Right cardiac atrium (tissue), 5 donors: ENCODE data around the gene TFCP2L1. TPM values are rescaled to one million over a fixed set of nuclear protein-coding genes. Genes with fewer than 3 reads are reported as not detected.
"Not testable (repeated sequence)": the region's sequence is repeated elsewhere in the genome, so short reads cannot be mapped to it uniquely, and the experiment has no call there.

Experiments
- ATAC-seq, 2 donors: fragments of 200-7000 bp; cut with Tn5 transposase; one replicate each; pipeline versions ENCODE4 v1.8.0 to v1.9.1; 2020; ENCODE audit warnings: moderate library complexity in 2 of 2, mild to moderate bottlenecking in 1 of 2
- DNase-seq, 3 donors: peaks; one replicate each; pipeline ENCODE4 v3.0.0-alpha.2; 2020
- H3K27ac ChIP-seq: one replicate; pipeline ENCODE4 v1.5.1; 2013; ENCODE audit warnings: mild to moderate bottlenecking, low read length, control low read depth, moderate library complexity
- H3K27me3 ChIP-seq: one replicate; pipeline ENCODE4 v1.6.1; 2013; ENCODE audit not compliant: control insufficient read depth, insufficient read depth
- H3K4me1 ChIP-seq: one replicate; pipeline ENCODE4 v1.6.1; 2013; ENCODE audit warnings: low read length; ENCODE audit not compliant: control insufficient read depth, insufficient read depth
- H3K4me3 ChIP-seq: one replicate; pipeline ENCODE4 v1.5.1; 2013; ENCODE audit warnings: low read length, control low read depth
- H3K9me3 ChIP-seq: one replicate; pipeline ENCODE4 v1.6.1; 2013; ENCODE audit warnings: low read length; ENCODE audit not compliant: control insufficient read depth
- whole genome bisulfite sequencing: extraction: QIAGEN DNeasy Blood & Tissue Kit; methylation state at CpG from one replicate; pipeline ENCODE4 v1.1.7; 2013; 5-methylcytosine and 5-hydroxymethylcytosine counted together
- intact Hi-C, 4 donors: fragments of 100-400 bp; cut with DNase I; formaldehyde crosslinking; loops; one replicate each; pipeline versions ENCODE4 v1.11.0 to v1.14.0; 2022 to 2023
- long read RNA-seq, 4 donors: library from polyadenylated mRNA; unstranded; transcript quantifications; one replicate each; pipeline ENCODE4 v2.0.0, GENCODE V29; 2020 to 2021
- polyA plus RNA-seq: library from polyadenylated mRNA; stranded (reverse); fragments of 200-250 nt; gene quantifications from one replicate; pipeline ENCODE4 v1.2.3, GENCODE V29; 2013
- total RNA-seq, 4 donors: library from RNA; stranded (reverse); fragmentation: NEBNext Ultra II Directional; extraction: Animal tissue kit (Norgen Biotek cat#: 25700); gene quantifications; one replicate each; pipeline ENCODE4 v1.2.1, GENCODE V29; 2021
- donor health status: healthy with polysubstance abuse.
- donor health status: DM: no; HTN: yes; CAD: no.
- donor health status: DM: no; HTN: no; CAD: no.
- donor health status: DM: no; HTN: yes; CAD: no; lungs with severe emphysema.
- donor health status: DM: yes; HTN: yes; CAD: no.

The TFCP2L1 gene
- total RNA-seq (under 1 TPM; 0.11 to 0.88 (median 0.51) TPM), polyA plus RNA-seq (0.38 TPM)
- long read RNA-seq, donor 1, partial matches to known transcripts, result 0 of 1 reads
- long read RNA-seq, donor 1, other reads (novel, unspliced or antisense), result 1 of 1 reads
- long read RNA-seq, donor 2, partial matches to known transcripts, result 0 of 1 reads
- long read RNA-seq, donor 2, other reads (novel, unspliced or antisense), result 1 of 1 reads
- long read RNA-seq, donor 3, result 0 reads
- long read RNA-seq, donor 4, result 0 reads

- 1% methylated on average over 119 of the region's 119 CpGs for WGBS
- ATAC-seq, result peak; percentile 39 to 44
- intact Hi-C loops, result no loop called here
Observed at GRCh38 chr2:121284463-121285449, at the start of gene TFCP2L1. TSS of gene TFCP2L1 (minus strand) at chr2:121285202. CDS start at chr2:121285109, 93 bp downstream.

DNA sequence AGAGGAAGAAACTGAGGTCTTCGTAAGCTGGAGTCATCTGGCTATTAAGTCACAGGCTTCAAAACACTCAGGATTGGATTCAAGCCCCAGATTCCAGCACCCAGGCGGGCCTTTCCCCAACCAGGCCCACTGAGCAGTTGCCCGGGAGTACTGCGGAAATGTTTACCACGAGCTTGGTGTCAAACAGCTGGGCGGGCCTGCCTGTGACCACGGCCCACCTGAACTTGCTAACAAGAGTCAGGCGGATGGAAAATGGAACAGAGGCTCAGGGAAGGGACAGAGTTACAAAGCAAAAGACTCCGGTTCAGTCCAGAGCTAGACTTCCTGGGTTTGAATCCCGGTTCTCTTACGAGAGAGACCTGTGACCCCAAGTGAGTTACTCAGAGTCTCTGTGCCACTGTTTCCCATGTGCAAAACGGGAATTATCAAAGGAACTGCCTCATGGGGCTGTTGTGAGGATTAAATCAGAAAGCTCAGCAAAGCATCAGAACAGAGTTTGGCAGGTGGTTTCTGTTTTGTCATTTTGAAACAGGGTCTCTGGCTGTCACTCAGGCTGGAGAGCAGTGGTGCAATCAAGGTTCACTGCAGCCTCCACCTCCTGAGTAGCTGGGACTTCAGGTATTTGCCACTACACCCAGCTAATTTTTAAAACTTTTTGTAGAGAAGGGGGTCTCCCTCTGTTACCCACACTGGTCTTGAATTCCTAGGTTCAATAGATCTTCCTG, 49.0 kb upstream of the TFCP2L1 start:
- 68% methylated on average over 12 of the region's 12 CpGs for WGBS

More at GRCh38 chr2:121284463-121285449, at the start of gene TFCP2L1:
- peak within 1 kb of the TSS; percentile 48 for H3K4me3 ChIP-seq
- H3K9me3 ChIP-seq, result no peaks in the 10 kb centered on the region
- peaks cover 3% of the 10 kb centered on the region for H3K4me1 ChIP-seq
- DNase-seq, result peak in 1 of 3 donors; percentile 54
- no peaks in the 10 kb centered on the region for H3K27me3 ChIP-seq
- no peak within 1 kb of the TSS for H3K27ac ChIP-seq

GRCh38 chr2:121333231-121333630, 48.2 kb upstream of the TFCP2L1 start:
- Histone ChIP-seq H3K4me3 (no peak overlapping the region), H3K27ac (no peak overlapping the region), H3K9me3 (no peaks in the 10 kb centered on the region), H3K4me1 (no peaks in the 10 kb centered on the region), H3K27me3 (no peaks in the 10 kb centered on the region)
- ATAC-seq (no peak), DNase-seq (no peak)
- intact Hi-C loops, result no loop called here
- WGBS, result 78% methylated on average over 17 of the region's 17 CpGs

More for the DNA sequence above, 49.0 kb upstream of the TFCP2L1 start:
- DNase-seq (no peak), ATAC-seq (no peak)
- Histone ChIP-seq H3K4me1 (no peaks in the 10 kb centered on the region), H3K27me3 (no peaks in the 10 kb centered on the region), H3K27ac (no peak overlapping the region), H3K9me3 (no peaks in the 10 kb centered on the region), H3K4me3 (no peak overlapping the region)
- intact Hi-C loops, result no loop called here

DNA sequence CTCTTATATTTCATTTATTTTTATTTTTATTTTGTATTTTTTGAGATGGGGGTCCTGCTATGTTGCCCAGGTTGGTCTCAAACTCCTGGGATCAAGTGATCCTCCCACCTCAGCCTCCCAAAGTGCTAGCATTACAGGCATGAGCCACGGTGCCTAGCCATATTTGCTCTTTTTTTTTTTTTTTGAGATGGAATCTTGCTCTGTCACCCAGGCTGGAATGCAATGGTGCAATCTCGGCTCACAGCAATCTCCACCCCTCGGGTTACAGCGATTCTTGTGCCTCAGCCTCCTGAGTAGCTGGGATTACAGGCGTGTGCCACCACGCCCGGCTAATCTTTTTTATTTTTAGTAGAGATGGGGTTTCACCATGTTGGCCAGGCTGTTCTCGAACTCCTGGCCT, 46.3 kb upstream of the TFCP2L1 start:
- H3K27me3 ChIP-seq, H3K4me3 ChIP-seq, DNase-seq, ATAC-seq, H3K4me1 ChIP-seq, H3K27ac ChIP-seq, H3K9me3 ChIP-seq, intact Hi-C loops: not testable (repeated sequence)
- WGBS, result 85% methylated on average over 8 of the region's 8 CpGs

- intact Hi-C loops, result no loop called here
Observed at GRCh38 chr2:121330921-121331320, 45.9 kb upstream of the TFCP2L1 start.

DNA sequence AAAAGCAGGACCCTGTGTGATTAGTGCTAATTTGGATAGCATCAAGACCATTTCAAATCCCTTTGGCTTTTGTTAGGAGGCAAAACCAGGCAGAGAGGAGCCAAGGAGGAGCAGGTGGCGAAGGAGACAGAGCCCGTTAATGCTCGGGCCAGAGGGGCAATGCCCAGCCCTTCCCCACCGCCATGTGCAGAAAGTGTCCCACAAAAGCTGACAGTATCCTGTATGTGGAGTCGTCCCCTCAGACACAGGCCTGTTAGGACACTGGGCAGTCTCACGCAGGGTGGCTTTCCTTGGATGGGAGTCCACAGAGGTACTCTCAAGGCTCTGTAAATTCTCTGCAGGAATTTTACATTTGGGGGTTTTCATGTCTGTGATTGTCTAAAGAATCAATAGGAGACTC, 44.8 kb upstream of the TFCP2L1 start:
- Histone ChIP-seq H3K4me3 (no peak overlapping the region), H3K27ac (no peak overlapping the region), H3K9me3 (no peaks in the 10 kb centered on the region), H3K27me3 (no peaks in the 10 kb centered on the region), H3K4me1 (no peaks in the 10 kb centered on the region)
- 90% methylated on average over 6 of the region's 6 CpGs for WGBS
- ATAC-seq (no peak), DNase-seq (no peak)
- intact Hi-C loops, result no loop called here

More at GRCh38 chr2:121330921-121331320, 45.9 kb upstream of the TFCP2L1 start:
- 89% methylated on average over 15 of the region's 15 CpGs for WGBS
- Histone ChIP-seq H3K27ac (no peak overlapping the region), H3K4me1 (no peaks in the 10 kb centered on the region), H3K27me3 (no peaks in the 10 kb centered on the region), H3K4me3 (no peak overlapping the region), H3K9me3 (no peaks in the 10 kb centered on the region)
- DNase-seq (no peak), ATAC-seq (no peak)

- Histone ChIP-seq H3K27ac (no peak overlapping the region), H3K4me1 (no peaks in the 10 kb centered on the region), H3K27me3 (no peaks in the 10 kb centered on the region), H3K4me3 (no peak overlapping the region), H3K9me3 (no peaks in the 10 kb centered on the region)
- DNase-seq, result no peak
- ATAC-seq, result no peak
- intact Hi-C loops, result no loop called here
- 89% methylated on average over 8 of the region's 8 CpGs for WGBS
Observed at GRCh38 chr2:121326628-121327027, 41.6 kb upstream of the TFCP2L1 start.

DNA sequence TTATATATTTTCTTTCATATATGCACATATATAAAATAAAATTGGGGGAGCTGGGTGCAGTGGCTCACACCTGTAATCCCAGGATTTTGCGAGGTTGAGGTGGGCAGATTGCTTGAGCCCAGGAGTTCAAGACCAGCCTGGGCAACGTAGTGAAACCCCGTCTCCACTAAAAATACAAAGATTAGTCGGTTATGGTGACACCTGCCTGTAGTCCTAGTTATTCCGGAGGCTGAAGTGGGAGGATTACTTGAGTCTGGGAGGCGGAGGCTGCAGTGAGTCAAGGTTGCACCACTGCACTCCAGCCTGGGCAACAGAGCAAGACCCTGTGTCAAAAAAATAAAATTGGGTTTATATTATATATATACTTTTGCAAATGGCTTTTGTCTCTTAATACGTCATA, 39.6 kb upstream of the TFCP2L1 start:
- DNase-seq, result no peak
- 91% methylated on average over 7 of the region's 7 CpGs for WGBS
- intact Hi-C loops, result no loop called here
- Histone ChIP-seq H3K27ac (no peak overlapping the region), H3K27me3 (no peaks in the 10 kb centered on the region), H3K4me3 (no peak overlapping the region), H3K4me1 (no peaks in the 10 kb centered on the region), H3K9me3 (no peaks in the 10 kb centered on the region)
- ATAC-seq, result no peak

- H3K4me1 ChIP-seq, result no peaks in the 10 kb centered on the region
- no peak for ATAC-seq
- no peak for DNase-seq
- H3K27ac ChIP-seq, result no peak overlapping the region
- intact Hi-C loops, result no loop called here
- no peaks in the 10 kb centered on the region for H3K27me3 ChIP-seq
- H3K4me3 ChIP-seq, result no peak overlapping the region
- WGBS, result 78% methylated on average over 8 of the region's 8 CpGs
- H3K9me3 ChIP-seq, result no peaks in the 10 kb centered on the region
Observed at GRCh38 chr2:121321476-121321875, 36.5 kb upstream of the TFCP2L1 start.

- intact Hi-C loops, result no loop called here
- WGBS, result 81% methylated on average over 3 of the region's 3 CpGs
- Histone ChIP-seq H3K9me3 (no peaks in the 10 kb centered on the region), H3K27ac (no peak overlapping the region), H3K27me3 (no peaks in the 10 kb centered on the region), H3K4me1 (no peaks in the 10 kb centered on the region), H3K4me3 (no peak overlapping the region)
- DNase-seq (no peak), ATAC-seq (no peak)
Observed at GRCh38 chr2:121319941-121320340, 34.9 kb upstream of the TFCP2L1 start.

- no peak for DNase-seq
- intact Hi-C loops, result no loop called here
- WGBS, result 86% methylated on average over 7 of the region's 7 CpGs
Observed at GRCh38 chr2:121316986-121317385, 32.0 kb upstream of the TFCP2L1 start.

More at GRCh38 chr2:121316986-121317385, 32.0 kb upstream of the TFCP2L1 start:
- Histone ChIP-seq H3K4me3 (no peak overlapping the region), H3K4me1 (no peaks in the 10 kb centered on the region), H3K9me3 (no peaks in the 10 kb centered on the region), H3K27me3 (no peaks in the 10 kb centered on the region), H3K27ac (no peak overlapping the region)
- ATAC-seq, result no peak
